GM18511 (cell line): Measurements from ENCODE around the gene ZNF304.
"Not testable (repeated sequence)": the region's sequence is repeated elsewhere in the genome, so short reads cannot be mapped to it uniquely, and the experiment has no call there.

Experiments
- ATAC-seq: cut with Tn5 transposase; IDR thresholded peaks from one replicate; pipeline ENCODE4 v1.9.1; 2021; ENCODE audit warnings: mild to moderate bottlenecking, moderate library complexity; ENCODE audit not compliant: unreplicated experiment

ZNF304 gene

DNA sequence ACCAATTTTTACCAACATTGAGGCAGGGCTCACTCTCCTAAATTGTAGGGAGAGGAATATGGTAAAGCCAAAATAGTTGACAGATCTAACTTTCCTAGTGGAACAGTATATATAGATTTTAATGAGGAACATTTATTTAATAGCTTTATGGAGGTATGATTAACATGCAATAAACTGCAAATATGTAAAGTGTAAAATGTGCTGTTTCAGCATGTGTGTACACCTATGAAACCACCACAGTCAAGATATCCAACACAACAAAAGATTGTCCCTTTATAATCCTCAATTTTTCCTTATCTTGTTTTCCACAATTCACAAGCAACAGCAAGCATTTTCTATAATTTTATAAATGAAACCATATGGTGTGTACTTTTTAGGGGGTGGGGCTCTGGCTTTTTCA, 8.2 kb downstream of the ZNF304 start:
- no peak for ATAC-seq

DNA sequence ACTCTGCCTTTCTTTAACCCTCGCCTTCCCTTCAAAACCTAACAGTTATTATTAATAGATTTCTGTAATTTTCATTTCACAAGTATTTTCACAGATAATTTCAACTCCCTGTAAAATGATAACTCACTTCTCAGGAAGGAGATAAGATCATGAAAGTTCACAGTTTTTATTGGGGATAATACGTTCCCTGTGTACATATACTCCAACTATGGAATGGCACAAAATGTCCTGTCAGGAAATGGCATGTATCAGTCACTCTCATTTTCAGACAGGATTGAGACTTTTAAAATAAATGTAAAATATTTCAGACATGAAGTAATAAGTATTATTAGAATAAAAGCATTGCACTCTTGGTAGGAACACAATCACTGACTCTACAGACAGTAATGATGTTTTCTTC, 11.3 kb downstream of the ZNF304 start:
- no peak for ATAC-seq

DNA sequence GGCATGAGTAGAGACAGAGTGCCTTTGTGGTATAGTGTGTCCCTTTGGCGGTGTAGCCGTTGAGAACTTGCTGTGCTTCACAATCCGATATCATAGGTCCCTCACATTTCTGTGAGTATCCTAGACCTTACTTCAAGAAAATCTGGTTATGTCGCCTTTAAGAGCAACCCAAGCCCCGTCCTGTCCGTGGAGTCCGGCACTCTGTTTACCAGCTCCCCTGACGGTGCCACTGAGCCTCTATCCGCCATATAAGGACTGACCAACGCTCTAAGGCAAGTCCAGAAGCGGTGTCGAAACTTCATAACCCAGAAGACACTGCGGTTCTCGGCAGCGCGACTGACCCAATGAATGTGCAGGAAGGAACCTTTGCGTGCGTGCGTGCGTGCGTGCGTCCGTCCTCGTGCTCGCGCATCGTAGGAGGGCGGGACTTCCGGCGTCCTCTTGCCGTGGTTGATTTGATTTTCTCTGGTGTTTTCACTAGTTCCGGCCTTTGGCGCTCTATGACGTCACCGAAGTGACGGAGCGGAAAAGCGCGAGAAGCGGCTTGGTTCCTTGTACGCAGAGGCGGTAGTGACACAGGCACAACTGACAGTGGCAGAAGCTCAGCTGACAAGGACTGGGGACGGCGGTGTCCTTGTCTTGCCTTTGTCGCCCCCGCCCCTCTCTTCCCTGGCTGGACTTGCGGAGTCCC, 12.1 kb downstream of the ZNF304 start, which contains the start of the genes TRAPPC2B and ZNF547:
Gene TRAPPC2B, plus strand, starts transcription at position 555 of the 691 bp plus-strand sequence. CDS start 1,283 bp downstream, outside the sequence.
Gene ZNF547, plus strand, starts transcription at position 555 of the 691 bp plus-strand sequence. CDS start 5,005 bp downstream, outside the sequence.
- peak; percentile 99 for ATAC-seq

DNA sequence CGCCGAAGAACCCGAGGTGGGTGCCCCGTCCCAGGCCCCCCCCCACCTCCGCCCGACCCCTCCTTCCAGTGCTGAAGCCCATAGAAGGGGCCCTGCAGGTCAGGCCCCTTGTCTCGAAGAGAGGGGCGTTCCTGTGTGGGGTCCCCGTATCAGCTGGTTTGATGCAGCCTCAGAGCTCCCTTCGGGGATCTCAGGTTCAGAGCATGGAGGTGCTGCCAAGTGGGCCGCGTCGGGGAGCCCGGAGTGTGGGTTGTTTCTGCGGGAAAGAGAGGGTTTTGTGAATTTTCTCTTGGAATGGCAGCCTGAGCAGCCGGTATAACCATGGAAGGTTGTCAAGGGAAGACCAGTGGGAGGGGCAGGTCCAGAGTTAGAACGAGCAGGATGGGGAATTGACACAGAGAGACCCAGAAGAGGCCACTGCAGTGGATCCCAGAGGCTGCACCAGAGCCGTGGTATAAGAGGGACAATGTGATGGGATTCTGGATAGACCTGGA, 12.7 kb downstream of the ZNF304 start:
- ATAC-seq: peak; percentile 17

DNA sequence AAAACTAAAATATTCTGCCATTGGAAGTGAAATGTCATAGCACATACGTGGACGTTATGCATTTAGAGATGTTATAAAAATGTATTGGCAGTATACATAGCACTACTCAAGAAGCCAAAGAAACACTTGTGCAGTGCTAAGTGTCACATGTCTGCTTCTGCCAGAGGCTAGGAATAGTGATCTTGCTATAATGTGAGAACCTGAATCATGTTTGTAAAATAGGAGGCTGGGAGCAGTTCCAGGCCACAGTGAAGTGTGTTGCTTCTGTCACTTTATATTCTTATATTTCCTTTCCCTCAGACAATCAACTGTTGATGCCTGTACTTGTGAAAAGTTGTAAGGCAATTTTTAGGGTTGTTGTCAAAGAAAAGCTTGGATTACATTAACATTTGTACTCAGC, 15.7 kb downstream of the ZNF304 start:
- ATAC-seq: no peak

DNA sequence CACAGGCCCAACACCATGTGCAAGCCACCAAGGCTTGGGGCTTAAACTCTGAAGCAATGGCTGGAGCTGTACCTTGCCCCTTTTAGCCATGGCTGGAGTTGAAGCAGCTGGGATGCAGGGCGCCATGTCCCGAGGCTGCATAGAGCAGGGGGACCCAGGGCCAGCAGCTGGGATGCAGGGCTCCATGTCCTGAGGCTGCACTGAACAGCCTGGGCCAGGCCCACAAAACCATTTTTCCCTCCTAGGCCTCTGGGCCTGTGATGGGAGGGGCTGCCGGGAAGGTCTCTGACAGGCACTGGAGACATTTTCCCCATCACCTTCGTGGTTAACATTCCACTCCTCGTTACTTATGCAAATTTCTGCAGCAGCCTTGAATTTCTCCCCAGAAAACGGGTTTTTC, 23.1 kb downstream of the ZNF304 start:
- no peak for ATAC-seq

DNA sequence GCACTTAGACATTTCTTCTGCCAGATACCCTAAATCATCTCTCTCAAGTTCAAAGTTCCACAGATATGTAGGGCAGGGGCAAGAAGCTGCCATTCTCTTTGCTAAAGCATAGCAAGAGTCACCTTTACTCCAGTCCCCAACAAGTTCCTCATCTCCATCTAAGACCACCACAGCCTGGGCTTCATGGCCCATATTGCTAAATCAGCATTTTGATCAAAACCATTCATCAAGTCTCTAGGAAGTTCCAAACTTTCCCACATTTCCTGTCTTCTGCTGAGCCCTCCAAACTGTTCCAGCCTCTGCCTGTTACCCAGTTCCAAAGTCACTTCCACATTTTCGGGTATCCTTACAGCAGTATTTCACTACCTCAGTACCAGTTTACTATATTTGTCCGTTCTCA, 23.6 kb downstream of the ZNF304 start:
- ATAC-seq: not testable (repeated sequence)

DNA sequence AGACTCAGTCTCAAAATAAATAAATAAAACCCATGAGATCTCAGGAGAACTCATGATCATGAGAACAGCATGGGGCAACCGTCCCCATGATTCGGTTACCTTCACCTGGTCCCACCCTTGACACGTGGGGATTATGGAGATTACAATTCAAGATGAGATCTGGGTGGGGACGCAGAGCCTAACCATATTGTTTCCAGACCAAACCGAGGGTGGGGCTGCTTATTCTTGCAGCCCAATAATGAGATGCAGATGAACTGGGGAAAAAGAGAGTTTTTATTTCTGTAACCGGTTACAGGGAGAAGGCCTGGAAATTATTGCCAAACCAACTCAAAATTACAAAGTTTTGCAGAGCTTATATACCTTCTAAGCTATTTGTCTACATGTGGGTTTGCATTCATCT, 25.1 kb downstream of the ZNF304 start:
- no peak for ATAC-seq

DNA sequence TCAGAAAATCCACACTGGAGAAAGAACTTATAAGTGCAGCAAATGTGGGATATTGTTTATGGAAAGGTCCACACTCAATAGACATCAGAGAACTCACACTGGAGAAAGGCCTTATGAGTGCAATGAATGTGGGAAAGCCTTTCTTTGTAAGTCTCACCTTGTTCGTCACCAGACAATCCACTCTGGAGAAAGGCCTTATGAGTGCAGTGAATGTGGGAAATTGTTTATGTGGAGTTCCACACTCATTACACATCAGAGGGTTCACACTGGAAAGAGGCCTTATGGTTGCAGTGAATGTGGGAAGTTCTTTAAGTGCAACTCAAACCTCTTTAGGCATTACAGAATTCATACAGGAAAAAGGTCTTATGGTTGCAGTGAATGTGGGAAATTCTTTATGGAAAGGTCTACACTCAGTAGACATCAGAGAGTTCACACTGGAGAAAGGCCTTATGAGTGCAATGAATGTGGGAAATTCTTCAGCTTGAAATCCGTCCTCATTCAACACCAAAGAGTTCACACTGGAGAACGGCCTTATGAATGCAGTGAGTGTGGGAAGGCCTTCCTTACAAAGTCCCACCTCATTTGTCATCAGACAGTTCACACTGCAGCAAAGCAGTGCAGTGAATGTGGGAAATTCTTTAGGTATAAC, 26.6 kb downstream of the ZNF304 start:
- ATAC-seq: no peak

DNA sequence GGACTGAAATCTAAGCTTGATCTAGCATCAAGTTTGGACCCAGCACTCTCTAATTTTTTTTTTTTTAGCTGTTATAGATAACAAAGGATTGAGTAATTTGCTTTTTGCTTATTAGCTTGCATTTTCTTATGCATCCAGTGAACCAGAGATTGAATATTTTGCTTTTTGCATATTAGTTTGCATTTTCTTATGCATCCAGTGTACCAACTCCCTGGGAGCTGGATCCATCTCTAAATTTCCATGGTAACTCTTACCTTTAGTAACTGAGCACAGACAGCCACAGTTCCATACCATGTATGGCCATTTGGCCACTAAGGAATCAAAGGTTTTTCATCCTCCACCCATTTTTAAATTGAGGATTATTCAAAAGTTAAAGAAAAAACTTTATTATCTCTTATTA, 29.9 kb downstream of the ZNF304 start:
- ATAC-seq: no peak

DNA sequence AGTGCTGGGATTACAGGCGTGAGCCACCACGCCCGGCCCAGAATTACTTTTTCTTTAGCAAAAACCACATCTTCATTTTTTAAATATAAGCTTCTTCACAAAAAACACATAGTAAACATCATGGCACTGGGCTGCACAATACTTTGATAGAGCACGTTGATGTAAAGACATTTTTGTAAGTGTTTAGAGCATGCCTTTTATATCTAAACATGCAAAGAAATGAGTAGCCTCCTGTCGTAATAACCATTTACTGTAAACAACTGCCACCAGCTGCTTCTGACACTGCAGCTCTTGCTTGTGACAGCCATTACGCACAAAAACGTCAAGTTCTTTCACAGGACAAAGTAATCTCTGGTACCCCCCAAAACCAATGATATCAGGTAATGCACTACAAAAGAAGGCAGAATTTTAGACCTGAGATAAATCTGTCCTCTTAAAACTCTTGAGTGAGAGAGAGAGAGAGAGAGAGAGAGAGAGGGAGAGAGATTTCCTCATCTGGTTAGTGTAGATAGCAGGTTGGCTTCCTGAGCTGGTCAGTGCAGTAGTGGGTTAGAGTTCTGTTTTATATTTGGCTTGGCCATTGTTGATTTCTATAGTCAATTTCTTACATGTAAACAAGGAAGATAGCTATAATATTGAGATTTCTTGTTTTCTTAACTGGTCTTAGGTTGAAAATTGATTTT, 31.9 kb downstream of the ZNF304 start:
- no peak for ATAC-seq

DNA sequence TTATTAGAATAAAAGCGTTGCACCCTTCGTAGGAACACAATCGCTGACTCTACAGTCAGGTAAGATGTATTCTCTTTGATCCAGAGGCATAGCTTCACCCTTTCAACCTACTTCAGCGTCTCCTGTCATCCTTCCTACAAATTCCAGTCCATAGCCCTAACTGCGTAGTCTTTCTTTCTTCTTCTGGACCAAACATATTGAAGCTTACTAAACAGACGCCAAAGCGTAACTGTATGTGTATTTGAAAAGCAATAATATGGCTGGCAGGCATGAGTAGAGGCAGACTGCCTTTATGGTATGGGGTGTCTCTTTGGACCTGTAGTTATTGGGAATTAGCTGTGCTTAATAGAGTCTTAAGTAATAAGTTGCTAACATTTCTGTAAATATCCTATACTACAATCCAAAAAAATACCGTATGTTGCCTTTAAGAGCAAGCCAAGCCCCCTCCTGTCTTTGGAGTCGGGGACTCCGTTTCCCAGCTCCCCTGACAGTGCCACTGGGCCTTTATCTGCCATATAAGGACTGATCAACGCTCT, 38.2 kb downstream of the ZNF304 start:
- no peak for ATAC-seq

DNA sequence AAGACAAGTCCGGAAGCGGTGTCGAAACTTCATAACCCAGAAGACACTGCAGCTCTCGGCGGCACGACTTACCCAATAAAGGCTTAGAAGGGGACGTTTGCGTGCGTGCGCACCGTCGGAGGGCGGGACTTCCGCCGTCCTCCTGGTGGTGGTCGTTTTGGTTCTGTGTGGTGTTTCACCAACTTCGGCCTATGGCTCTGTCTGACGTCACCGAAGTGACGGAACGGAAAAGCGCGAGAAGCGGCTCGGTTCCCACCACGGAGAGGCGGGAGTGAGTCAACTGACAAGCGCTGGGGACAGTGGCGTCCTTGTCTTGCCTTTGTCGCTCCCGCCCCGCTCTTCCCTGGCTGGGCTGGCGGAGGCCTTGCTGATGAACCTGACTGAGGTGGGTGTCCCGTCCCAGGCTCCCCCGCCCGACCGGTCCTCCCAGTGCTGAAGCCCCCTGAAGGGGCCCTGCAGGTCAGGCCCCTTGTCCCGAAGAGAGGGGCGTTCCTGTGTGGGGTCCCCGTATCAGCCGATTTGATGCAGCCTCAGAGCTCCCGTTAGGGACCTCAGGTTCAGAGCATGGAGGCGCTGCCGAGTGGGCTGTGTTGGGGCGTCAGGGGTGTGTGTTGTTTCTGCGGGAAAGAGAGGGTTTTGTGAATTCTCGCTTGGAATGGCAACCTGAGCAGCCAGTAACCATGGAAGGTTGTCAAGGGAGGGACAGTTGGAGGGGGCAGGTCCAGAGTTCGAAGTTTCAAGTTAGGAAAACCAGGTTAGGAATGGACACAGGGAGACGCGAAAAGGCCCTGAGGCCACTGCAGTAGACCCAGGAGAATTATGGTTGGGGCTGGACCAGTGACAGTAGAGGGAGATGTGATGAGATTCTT, 38.9 kb downstream of the ZNF304 start, which contains the start of gene ZNF548:
Gene ZNF548, plus strand, starts transcription at position 125 of the 869 bp plus-strand sequence. Its CDS starts 246 bp downstream, at position 371.
- ATAC-seq: peak; percentile 99

DNA sequence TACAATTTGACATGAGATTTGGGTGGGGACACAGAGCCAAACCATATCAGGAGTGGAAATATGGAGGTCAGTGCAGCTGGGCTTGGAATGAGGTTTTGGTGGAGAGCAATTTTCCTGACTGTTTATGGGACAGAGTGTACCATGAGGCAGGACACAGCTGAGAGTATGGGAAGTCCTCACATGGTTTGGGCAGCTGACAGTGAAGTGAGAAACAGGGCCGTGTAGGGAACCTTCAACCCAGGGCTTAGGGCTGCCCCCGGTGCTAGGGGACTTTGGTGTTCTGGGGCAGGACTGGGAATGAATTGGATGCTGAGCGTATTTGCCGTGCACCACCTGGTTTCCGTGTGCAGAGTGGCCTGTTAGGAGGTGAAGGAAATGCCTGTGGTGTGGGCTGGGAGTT, 44.6 kb downstream of the ZNF304 start:
- ATAC-seq: no peak

DNA sequence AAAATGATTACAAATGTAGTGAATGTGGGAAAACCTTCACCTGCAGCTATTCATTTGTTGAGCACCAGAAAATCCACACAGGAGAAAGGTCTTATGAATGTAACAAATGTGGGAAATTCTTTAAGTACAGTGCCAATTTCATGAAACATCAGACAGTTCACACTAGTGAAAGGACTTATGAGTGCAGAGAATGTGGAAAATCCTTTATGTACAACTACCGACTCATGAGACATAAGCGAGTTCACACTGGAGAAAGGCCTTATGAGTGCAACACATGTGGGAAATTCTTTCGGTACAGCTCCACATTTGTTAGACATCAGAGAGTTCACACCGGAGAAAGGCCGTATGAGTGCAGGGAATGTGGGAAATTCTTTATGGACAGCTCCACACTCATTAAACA, 47.8 kb downstream of the ZNF304 start:
- no peak for ATAC-seq

DNA sequence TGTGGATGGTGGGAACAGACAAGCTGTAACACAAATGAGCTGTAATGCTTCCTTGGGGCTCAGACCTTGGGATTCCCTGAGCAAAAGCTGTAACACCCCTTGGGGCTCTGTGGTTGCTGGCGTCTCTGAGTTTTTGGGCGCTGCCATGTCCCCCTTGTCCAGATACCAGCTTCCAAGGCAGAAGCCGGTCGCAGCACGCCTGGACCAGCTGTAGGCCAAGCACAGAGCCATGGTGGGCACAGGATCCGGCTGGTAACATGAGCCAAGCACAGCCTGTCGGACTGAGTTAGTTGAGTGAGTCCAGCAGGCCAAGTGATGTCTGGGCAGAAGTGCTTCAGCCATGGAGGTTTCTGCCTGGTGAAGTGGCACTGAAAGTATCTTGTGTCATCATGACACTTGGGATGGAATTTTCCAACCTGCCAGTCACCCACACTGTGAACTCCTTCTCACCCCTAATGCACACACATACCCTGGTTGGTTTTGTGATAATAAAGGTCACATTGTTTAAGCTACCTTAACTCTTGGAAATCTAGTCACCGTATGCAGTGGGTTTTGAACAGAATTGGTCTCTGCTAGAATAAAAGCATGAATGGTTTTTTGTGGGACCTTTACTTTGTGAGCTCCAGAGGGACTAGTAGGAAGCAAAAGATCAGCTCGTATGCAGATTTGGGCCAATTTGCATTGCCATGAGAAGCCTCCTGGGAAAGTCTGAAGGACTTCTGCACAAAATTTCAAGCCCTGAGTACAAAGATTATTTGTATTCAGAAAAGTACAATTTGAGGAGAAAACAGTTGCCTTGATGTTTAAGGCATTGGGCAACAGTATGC, 52.9 kb downstream of the ZNF304 start:
- ATAC-seq: no peak

DNA sequence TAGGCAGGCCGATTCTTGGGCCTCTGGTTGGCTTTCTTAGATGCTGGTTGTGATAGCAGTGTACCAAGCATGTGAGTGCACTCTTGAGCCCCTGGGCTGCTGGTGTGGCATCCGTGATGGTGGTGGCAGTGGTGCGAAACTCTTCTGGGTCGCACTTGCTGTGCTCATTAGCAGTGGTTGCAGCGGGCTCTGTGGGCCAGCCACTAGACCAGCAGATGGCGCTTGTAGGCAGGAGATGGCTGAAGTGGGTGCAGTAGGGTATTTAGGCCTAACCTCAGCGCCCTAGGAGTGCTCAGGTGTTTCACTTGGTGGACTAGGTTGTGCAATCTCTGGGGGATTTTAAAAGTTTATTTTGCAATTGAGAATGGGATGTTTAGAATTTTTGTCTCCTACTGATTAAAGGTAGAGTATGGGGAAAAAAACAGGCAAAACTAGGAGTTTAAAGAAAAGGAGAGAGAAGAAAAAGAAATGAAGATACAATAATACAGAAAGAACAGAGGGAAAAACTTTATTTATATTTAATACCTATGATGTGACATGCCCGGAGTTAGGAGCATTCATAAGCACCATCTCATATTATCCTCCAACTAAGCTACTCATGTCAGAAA, 55.5 kb downstream of the ZNF304 start:
- no peak for ATAC-seq
